Activated CD4-positive, CD25-positive, alpha-beta regulatory T cell treated with anti-CD3 and anti-CD28 coated beads, Interleukin-2, amount 50 U/mL, for 72 hours (primary cell): ENCODE measurements around the gene FMN2.

Source experiments
- DNase-seq: peaks from one replicate; pipeline ENCODE4 v3.0.0; 2021

FMN2 gene

DNA sequence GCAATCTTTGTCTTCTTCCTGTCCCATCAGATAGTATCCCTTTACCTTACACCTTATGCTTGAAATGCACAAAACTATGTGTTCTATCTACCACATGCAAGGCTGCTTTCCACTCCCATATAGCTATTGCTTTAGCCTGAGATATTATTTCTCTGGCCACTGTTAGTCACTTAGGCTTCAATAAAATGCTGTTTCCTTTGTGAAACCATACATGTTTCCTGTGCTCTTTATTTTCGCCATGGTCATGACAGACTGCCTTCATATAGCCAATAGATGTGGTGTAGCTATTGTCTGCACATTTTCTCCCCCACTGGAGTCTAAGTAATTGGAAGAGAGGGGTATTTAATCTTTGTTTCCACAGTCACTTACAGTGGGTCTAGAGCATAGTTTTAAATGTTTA, 411.9 kb downstream of the FMN2 start:
- DNase-seq, result no peak

DNA sequence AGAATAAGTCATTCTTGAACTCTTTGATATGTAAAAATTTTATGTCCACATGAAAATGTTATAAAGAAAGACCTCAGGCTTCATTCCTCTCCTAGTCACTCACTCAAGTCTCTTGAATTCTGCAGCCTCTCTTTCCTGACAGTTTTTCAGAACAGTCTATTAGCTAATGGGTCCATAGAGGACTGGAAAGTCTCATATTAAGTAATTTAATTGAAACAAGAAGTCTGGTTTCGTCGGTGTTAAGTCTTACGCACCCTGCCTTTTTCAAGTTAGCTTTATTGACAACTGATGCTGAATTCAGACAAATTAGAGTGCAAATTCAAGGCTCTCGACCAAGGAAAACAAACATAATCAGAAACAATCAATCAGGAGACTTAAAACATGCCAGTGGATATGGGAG, 414.5 kb downstream of the FMN2 start:
- DNase-seq, result no peak

DNA sequence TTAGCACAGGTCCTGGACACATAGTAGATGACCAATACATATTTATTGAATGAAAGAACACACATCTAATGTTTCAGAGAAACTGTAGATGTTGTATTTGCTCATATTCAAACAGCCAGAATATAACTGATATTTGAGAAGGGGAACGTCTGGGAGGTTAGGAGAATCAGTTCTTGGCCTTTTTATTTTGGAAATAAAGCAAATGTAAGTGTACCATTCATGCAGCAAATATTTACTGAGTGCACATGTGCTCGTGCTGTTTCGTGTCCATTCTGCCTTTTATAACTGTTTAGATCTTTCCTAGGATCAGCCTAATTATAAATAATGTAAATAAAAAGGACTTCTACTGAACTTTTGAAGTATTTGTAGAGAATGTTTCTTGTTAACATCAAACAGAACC, 416.5 kb downstream of the FMN2 start:
- no peak for DNase-seq

DNA sequence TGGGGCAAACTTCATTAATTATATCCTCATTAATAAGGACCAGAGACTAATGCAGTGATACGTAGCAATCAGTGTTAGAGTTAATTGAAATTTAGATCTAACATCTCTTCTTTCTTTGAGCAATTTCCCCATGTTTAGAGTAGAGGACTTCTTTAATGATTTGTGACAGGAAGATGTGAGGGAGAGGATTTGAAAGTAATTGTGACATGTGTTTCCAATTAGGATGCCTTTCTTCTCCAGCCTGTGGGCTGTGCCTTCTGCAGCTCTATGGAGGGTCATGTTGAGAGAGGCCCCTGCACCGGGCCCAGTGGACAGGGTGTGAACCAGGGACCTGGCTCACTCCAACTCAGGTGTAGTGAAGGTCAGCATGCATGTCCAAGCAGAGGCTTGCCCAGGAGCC, 417.3 kb downstream of the FMN2 start:
- no peak for DNase-seq

GRCh38 chr1:240511789-240512188, 420.1 kb downstream of the FMN2 start:
- no peak for DNase-seq

GRCh38 chr1:240515505-240515904, 423.8 kb downstream of the FMN2 start:
- no peak for DNase-seq

DNA sequence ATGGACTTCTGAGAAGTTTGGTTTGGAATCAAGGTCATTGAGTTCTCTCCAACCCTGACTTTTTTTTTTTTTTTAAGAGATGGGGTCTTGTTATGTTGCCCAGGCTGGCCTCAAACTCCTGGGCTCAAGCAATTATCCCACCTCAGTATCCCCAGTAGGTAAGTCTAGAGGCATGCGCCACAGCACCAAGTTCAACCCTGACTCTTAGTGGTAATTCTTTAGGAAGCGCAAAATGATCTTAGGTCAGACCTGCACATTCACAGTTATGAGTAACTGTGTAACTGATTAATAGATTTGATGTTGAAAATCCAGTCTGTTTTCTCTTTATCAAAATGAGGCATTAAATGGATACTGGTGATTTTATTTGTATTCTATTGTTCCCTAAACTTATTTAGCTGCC, 424.4 kb downstream of the FMN2 start:
- no peak for DNase-seq

- no peak for DNase-seq
Observed at GRCh38 chr1:240517891-240518290, 426.2 kb downstream of the FMN2 start.

DNA sequence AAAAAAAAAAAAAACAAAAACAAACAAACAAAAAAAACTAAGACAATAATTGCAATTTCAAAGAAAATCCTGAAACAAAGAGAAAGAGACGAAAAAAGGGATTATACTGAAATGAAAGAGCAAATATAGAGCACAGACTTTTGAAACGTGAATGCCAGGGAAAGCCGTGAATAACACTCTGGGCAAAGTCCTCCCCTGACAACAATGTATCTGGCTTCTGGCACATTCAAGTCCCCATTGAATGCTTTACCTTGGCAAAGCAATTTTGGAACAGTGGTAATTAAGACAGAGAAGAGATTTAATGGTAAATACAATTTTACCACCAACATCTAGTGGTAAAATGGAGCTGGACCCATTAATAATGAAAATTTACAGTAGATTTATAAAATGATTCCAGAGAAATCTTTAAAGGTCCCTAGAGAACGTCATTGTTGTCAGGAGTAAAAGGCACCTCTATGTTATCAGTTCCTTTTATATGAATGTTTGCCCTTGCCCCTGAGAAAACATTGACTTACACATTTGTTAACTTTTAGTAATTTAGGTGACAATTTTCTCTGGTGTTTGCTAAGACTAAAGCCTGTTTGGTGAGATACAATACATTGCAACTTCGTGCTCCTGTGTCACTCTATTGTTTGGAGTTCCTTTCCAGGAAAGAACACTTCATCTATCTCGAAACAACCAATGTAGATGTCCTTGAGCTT, 430.6 kb downstream of the FMN2 start:
- no peak for DNase-seq

- DNase-seq, result no peak
Observed at GRCh38 chr1:240524356-240525069, 432.8 kb downstream of the FMN2 start.
